Measurements from ENCODE around the gene RAD51B. TPM values are rescaled to one million over a fixed set of nuclear protein-coding genes. Genes with fewer than 3 reads are reported as not detected.

RAD51B gene
- total and polyA plus RNA-seq, 9 of the 15 experiments (the other 6 are each of a cell fraction or from before 2014, with no cell fraction given), result 8.5 to 17.3 (median 11.3) TPM

DNA sequence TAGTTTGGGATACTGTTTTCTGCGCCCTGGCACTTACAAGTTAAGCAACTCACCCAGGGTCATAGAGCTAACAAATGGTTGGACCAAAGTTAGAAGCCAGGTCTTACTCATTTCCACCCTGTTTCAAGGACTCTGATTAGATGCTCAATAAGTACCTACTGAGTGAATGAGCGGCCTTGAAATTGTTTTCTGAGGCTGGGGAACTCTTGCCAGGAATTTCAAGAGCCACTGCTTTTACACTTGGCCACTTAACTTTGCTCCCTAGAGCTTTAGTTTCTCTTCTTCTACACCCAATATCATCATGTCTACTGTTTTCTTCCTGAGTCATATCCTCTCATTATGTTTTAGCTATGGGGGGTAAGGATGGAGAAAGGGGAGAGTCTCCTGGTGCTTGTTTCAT is 541.7 kb downstream of the RAD51B start:
- WGBS (ENCODE audit: insufficient coverage, low coverage, missing lambda C conversion rate), result 68% methylated on average over 2 of the region's 2 CpGs
- no peaks in the 10 kb centered on the region for H3K27me3 ChIP-seq (ENCODE audit: control insufficient read depth in 2 of 2, insufficient read depth in 2 of 2, low read length in 2 of 2)
- H3K36me3 ChIP-seq (ENCODE audit: control insufficient read depth, insufficient read depth, low read length), result no peaks in the 10 kb centered on the region
- no peak for ATAC-seq
- H3K79me2 ChIP-seq (ENCODE audit: control insufficient read depth, insufficient read depth, low read length), result no peaks in the 10 kb centered on the region
- no peak overlapping the region for H3K27ac ChIP-seq (ENCODE audit: extremely low read depth, low read depth, low read length)
- H3K4me1 ChIP-seq (replicated peaks in 1 of 2; ENCODE audit: control insufficient read depth in 2 of 2, insufficient read depth in 2 of 2, low read length in 2 of 2), result peaks cover 0 to 4% of the 10 kb centered on the region in 2 experiments; a peak in 2 of 5 replicates
- TF ChIP-seq NCOA2 (IDR thresholded peaks at IDR 0.05; ENCODE audit: partially characterized antibody in 2 of 2) (no peak), C11orf30 (IDR thresholded peaks at IDR 0.05; ENCODE audit: low read depth) (no peak), EP300 (IDR thresholded peaks at IDR 0.05; ENCODE audit: low read length) (no peak), NELFE (IDR thresholded peaks at IDR 0.05; ENCODE audit: insufficient read depth, insufficient read length) (no peak), ZNF311 (CRISPR knock-in tag; IDR thresholded peaks at IDR 0.05) (no peak), ZNF766 (CRISPR knock-in tag; conservative IDR thresholded peaks at IDR 0.05) (no peak), SRSF7 (optimal IDR thresholded peaks at IDR 0.05; ENCODE audit: low read depth, low read length) (no peak), TCF7L2 (IDR thresholded peaks at IDR 0.05; ENCODE audit: low read depth, low read length) (no peak), NFATC3 (IDR thresholded peaks at IDR 0.05) (no peak)
- TF ChIP-seq, protein P1, sequence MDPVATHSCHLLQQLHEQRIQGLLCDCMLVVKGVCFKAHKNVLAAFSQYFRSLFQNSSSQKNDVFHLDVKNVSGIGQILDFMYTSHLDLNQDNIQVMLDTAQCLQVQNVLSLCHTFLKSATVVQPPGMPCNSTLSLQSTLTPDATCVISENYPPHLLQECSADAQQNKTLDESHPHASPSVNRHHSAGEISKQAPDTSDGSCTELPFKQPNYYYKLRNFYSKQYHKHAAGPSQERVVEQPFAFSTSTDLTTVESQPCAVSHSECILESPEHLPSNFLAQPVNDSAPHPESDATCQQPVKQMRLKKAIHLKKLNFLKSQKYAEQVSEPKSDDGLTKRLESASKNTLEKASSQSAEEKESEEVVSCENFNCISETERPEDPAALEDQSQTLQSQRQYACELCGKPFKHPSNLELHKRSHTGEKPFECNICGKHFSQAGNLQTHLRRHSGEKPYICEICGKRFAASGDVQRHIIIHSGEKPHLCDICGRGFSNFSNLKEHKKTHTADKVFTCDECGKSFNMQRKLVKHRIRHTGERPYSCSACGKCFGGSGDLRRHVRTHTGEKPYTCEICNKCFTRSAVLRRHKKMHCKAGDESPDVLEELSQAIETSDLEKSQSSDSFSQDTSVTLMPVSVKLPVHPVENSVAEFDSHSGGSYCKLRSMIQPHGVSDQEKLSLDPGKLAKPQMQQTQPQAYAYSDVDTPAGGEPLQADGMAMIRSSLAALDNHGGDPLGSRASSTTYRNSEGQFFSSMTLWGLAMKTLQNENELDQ (CRISPR knock-in tag; IDR thresholded peaks at IDR 0.05; ENCODE audit: borderline replicate concordance), result no peak
- TF ChIP-seq, protein P2, sequence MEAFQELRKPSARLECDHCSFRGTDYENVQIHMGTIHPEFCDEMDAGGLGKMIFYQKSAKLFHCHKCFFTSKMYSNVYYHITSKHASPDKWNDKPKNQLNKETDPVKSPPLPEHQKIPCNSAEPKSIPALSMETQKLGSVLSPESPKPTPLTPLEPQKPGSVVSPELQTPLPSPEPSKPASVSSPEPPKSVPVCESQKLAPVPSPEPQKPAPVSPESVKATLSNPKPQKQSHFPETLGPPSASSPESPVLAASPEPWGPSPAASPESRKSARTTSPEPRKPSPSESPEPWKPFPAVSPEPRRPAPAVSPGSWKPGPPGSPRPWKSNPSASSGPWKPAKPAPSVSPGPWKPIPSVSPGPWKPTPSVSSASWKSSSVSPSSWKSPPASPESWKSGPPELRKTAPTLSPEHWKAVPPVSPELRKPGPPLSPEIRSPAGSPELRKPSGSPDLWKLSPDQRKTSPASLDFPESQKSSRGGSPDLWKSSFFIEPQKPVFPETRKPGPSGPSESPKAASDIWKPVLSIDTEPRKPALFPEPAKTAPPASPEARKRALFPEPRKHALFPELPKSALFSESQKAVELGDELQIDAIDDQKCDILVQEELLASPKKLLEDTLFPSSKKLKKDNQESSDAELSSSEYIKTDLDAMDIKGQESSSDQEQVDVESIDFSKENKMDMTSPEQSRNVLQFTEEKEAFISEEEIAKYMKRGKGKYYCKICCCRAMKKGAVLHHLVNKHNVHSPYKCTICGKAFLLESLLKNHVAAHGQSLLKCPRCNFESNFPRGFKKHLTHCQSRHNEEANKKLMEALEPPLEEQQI (IDR thresholded peaks at IDR 0.05), result no peak
- TF ChIP-seq, protein P3, sequence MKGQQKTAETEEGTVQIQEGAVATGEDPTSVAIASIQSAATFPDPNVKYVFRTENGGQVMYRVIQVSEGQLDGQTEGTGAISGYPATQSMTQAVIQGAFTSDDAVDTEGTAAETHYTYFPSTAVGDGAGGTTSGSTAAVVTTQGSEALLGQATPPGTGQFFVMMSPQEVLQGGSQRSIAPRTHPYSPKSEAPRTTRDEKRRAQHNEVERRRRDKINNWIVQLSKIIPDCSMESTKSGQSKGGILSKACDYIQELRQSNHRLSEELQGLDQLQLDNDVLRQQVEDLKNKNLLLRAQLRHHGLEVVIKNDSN (CRISPR knock-in tag; IDR thresholded peaks at IDR 0.05), result no peak
- H3K4me2 ChIP-seq (ENCODE audit: insufficient read depth, low read length), result no peak overlapping the region
- no peak overlapping the region for H3K9ac ChIP-seq (ENCODE audit: insufficient read depth in 1 of 2, low read depth in 2 of 2, low read length in 2 of 2)
- no peak for DNase-seq (ENCODE audit: extremely low read depth in 1 of 4, low spot score in 3 of 4)
- intact Hi-C loops (cut with micrococcal nuclease) (no loop called here), in situ Hi-C loops (cut with MboI) (no loop called here)
- no peaks in the 10 kb centered on the region for H4K20me1 ChIP-seq (replicated peaks; ENCODE audit: control insufficient read depth, insufficient read depth, low read length)
- H3K9me3 ChIP-seq (replicated peaks; ENCODE audit: control insufficient read depth, insufficient read depth, low read depth, low read length), result no peaks in the 10 kb centered on the region
- ChIA-PET CTCF (ENCODE audit: low intra/inter-chr PET ratio) (no interaction called here), POLR2A (no interaction called here)
- H2AFZ ChIP-seq (ENCODE audit: low read depth, low read length), result no peak overlapping the region
- H3K9me1 ChIP-seq (ENCODE audit: control insufficient read depth, insufficient read depth, low read length), result no peaks in the 10 kb centered on the region
- no peak for FAIRE-seq
- BruUV-seq (replicated peaks), result no TSS peak
- H3K4me3 ChIP-seq, result no peak overlapping the region

Measured in K562 (cell line).